ENCODE data around the gene GATD1. TPM values are rescaled to one million over a fixed set of nuclear protein-coding genes. Genes with fewer than 3 reads are reported as not detected.
A peak's percentile ranks its signal among the peaks of the same experiment; 100 is the strongest.

The GATD1 gene
- polyA plus RNA-seq, 6 donors from 2014 or later = 4.5 to 14.1 (median 7.0) TPM; not detected in 1

DNA sequence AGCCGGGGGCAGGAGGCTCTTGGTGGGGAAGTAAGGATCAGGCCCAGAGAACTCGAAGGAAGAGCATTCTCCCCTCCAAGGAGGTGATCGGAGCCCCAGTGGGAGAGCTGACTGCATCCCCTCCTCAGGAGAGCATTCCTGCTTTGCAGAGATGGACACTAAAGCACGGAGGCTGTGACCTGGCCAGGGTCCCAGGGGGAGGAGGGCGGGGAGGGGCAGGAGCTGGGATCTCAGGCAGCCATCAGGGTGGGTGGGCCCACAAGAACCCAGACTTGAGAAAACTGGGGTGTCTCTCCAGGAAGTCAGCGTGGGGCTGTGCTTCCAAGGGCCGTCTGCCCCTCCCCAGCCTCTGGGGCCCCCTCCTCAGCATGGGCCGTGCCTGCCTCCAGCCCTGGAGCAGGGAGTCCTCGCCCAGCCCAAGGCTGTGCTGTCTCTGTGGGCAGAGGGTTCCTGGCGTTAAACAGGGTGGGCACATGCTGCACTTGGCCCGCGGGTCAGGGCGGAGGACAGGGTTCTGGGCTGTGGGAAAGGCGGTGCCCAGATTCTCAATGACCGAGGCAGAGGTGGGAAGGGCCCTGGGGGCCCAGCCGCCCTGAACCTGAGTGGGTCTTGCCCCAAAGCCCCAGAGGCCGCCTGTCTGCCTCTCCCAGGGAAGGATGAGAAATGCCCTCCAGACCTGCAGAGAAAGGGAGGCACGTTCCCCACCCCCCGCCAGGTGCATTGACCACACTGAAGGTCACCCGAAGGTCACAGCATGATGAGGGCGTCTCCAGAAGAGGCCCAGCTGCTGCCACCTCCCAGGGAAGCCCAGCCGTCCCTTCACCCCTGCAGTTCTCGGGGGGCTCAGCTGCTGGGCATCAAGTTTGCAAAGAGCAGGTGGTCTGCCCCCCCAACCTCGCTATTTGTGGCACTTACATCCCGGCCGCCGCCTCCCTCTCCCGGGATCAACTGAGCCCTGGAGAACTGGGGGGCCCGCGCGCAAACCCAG lies 12.0 kb upstream of the GATD1 start:
- ATAC-seq (ENCODE audit: low read depth in 2 of 2) (no peak), DNase-seq (no peak)
- H3K4me3 Mint-ChIP-seq = peak overlapping the region in 1 of 8 donors; percentile 29
- H3K27me3 Mint-ChIP-seq = no peaks in the 10 kb centered on the region
- peak overlapping the region in 1 of 6 donors; percentile 18 for H3K27ac Mint-ChIP-seq
- H3K4me1 Mint-ChIP-seq = peaks cover 0 to 13% (median 3%) of the 10 kb centered on the region in 3 donors
- H3K36me3 Mint-ChIP-seq = no peaks in the 10 kb centered on the region
- H3K9me3 Mint-ChIP-seq = no peaks in the 10 kb centered on the region

DNA sequence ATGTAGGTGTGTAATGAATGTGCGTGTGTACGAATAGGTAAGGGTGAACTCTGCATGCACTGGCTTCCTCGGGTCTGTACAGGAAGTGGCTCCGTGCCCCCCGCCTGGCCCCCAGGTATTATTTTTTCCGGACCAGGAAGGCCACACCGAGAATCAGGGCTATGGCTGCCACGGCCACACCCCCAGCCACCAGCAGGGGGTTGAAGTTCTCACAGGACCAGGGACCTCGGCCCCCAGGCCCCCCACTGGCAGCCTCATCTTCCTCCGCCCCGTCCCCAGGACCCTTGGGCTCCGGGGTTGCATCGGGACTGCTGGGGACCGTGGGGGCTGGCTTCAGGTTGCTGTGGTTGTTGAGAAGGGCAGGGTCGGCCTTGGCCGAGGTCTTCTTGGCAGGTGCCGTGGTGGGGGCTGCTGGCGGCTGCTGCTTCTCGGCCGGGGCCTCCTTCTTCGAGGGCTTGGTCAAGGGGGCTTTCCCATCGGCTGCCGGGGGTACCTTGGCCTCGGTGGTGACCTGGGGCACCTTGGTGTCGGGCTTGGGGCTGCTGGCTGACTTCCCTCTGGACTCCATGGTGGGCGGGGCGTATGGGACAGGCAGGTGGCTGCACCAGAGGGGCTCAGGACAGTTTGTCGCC lies 10.8 kb upstream of the GATD1 start:
- H3K27ac Mint-ChIP-seq = no peak overlapping the region

DNA sequence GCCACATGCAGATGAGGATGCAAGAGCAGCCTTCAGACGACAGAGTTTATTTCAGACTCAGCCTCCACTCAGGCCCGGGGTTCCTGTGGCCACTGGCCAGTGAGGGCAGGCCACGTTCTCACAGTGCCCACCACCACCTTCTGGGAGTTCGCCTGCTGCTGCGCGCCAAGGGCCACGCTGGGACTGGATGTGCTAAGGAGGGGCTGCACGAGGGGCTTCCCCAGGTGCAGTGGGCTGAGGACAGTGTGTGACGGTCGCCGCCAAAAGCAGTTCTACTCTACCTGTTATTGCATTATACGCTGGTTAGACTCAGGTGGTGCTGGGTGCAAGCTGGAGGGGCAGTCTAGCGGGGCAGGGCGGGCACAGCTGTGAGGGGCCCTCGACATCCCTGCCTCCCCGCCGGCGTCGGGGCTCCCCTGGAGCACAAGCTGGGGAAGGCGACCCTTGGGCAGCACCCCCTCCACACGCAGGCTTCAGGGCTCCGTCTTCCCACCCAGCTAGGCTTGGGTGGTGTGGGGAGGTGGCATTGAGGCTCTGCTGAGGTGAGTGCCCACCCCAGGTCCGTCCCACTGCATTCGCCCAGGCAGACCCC lies 9.9 kb upstream of the GATD1 start:
- no peaks in the 10 kb centered on the region for H3K36me3 Mint-ChIP-seq
- peaks cover 0 to 17% (median 11%) of the 10 kb centered on the region in 3 donors for H3K4me1 Mint-ChIP-seq
- no peak overlapping the region for H3K27ac Mint-ChIP-seq
- DNase-seq = no peak
- ATAC-seq (ENCODE audit: low read depth in 2 of 2) = no peak
- no peaks in the 10 kb centered on the region for H3K27me3 Mint-ChIP-seq
- no peaks in the 10 kb centered on the region for H3K9me3 Mint-ChIP-seq
- no peak overlapping the region for H3K4me3 Mint-ChIP-seq

More for the DNA sequence above, 10.8 kb upstream of the GATD1 start:
- H3K36me3 Mint-ChIP-seq = no peaks in the 10 kb centered on the region
- DNase-seq (no peak), ATAC-seq (ENCODE audit: low read depth in 2 of 2) (no peak)
- no peaks in the 10 kb centered on the region for H3K9me3 Mint-ChIP-seq
- no peak overlapping the region for H3K4me3 Mint-ChIP-seq
- H3K4me1 Mint-ChIP-seq = peaks cover 0 to 17% (median 9%) of the 10 kb centered on the region in 3 donors
- no peaks in the 10 kb centered on the region for H3K27me3 Mint-ChIP-seq

- Mint-ChIP-seq H3K36me3 (no peaks in the 10 kb centered on the region), H3K9me3 (no peaks in the 10 kb centered on the region), H3K27me3 (no peaks in the 10 kb centered on the region), H3K4me1 (peaks cover 0 to 17% (median 11%) of the 10 kb centered on the region in 3 donors), H3K27ac (no peak overlapping the region), H3K4me3 (peak overlapping the region in 1 of 8 donors; percentile 70)
- no peak for DNase-seq
- ATAC-seq (ENCODE audit: low read depth in 2 of 2) = no peak
Measured at GRCh38 chr11:786235-787083, 9.2 kb upstream of the GATD1 start.

- peak overlapping the region in 1 of 6 donors; percentile 53 for H3K27ac Mint-ChIP-seq
- H3K36me3 Mint-ChIP-seq = no peaks in the 10 kb centered on the region
- H3K4me1 Mint-ChIP-seq = peaks cover 4 to 26% (median 18%) of the 10 kb centered on the region in 3 donors
- peak overlapping the region in 2 of 8 donors; percentile 32 to 40 for H3K4me3 Mint-ChIP-seq
- H3K9me3 Mint-ChIP-seq = no peaks in the 10 kb centered on the region
- ATAC-seq (ENCODE audit: low read depth in 2 of 2) (peak in 1 of 2 donors; percentile 81), DNase-seq (no peak)
- H3K27me3 Mint-ChIP-seq = no peaks in the 10 kb centered on the region
Measured at GRCh38 chr11:783581-784015, 6.3 kb upstream of the GATD1 start.

DNA sequence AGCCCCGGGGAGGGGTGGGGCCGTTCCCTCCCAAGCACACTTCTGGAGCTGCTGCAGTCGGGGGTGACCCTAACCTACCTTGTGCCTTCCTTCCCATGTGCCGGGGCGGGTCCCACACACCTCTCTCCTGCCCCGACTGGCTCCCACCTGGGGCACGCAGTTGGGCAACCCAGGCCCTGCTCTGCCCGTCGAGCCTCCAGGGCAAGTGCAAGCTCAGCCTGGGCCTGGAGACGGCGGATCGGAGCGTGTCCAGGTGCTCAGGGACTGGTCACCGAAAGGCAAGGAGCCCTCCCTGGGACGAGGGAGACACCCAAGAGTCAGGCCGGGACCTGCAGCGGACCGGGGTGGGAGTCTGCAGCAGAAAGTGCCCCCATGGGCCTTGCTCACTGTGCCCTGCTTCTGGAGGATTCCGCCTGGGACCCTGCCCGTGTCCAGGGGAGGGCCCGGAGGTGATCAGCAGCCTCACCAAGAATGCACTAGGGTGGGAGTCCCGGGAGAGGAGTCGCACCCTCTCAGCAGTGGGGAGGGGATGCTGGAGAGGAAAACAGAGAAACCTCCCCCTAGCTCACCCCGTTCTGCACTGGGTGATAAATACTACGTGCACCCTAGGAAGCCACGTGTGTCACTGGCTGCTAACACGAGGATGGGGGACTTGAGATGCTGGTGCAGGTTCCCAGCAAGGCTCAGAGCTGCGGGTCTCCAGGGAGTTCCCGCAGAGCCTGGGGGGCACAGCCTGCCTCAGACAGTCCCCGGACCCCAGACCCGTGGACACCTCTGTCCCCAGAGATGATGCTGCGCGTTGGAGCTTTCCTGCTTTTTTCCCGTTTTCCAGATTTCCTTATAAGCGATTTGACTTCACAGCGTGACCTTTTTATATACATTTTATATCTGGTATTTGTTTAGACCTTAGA lies 5.2 kb upstream of the GATD1 start:
- DNase-seq (no peak), ATAC-seq (ENCODE audit: low read depth in 2 of 2) (no peak)
- no peaks in the 10 kb centered on the region for H3K9me3 Mint-ChIP-seq
- peaks cover 4 to 18% (median 16%) of the 10 kb centered on the region in 3 donors for H3K4me1 Mint-ChIP-seq
- H3K36me3 Mint-ChIP-seq = no peaks in the 10 kb centered on the region
- no peak overlapping the region for H3K4me3 Mint-ChIP-seq
- H3K27ac Mint-ChIP-seq = no peak overlapping the region
- no peaks in the 10 kb centered on the region for H3K27me3 Mint-ChIP-seq

DNA sequence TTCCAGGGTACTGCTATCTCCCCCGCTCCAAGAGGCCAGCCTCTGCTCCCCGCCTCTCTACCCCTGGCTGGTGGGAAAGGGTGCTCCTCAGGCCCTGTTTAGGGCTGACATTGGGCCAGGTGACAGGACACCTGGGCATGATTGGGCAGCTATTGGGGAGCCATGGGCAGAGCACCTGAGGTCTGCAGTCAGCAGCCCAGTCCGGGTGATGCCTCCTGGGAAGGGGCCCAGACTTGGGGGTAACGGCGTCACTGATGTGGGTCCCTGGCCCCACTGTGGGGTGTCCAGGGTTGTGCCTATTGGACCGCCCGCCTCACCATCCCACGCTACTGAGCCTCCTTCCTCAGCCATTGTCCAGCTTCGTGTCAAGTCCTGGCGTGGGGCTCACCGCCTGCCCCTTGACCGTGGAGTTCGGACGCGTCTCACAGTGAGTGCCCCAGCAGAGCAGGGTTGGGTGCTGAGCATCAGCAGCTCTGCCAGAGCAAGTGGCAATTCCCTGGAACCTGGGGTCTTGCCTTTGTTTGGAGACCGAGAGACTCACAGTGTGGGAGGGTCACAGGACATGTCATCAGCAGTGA lies 2.8 kb upstream of the GATD1 start:
- H3K4me3 Mint-ChIP-seq = peak overlapping the region in 4 of 8 donors; percentile 50 to 76 (median 62)
- no peaks in the 10 kb centered on the region for H3K9me3 Mint-ChIP-seq
- no peaks in the 10 kb centered on the region for H3K36me3 Mint-ChIP-seq
- no peaks in the 10 kb centered on the region for H3K27me3 Mint-ChIP-seq
- H3K27ac Mint-ChIP-seq = no peak overlapping the region
- ATAC-seq (ENCODE audit: low read depth in 2 of 2) = no peak
- H3K4me1 Mint-ChIP-seq = peaks cover 8 to 28% (median 27%) of the 10 kb centered on the region in 3 donors
- no peak for DNase-seq

DNA sequence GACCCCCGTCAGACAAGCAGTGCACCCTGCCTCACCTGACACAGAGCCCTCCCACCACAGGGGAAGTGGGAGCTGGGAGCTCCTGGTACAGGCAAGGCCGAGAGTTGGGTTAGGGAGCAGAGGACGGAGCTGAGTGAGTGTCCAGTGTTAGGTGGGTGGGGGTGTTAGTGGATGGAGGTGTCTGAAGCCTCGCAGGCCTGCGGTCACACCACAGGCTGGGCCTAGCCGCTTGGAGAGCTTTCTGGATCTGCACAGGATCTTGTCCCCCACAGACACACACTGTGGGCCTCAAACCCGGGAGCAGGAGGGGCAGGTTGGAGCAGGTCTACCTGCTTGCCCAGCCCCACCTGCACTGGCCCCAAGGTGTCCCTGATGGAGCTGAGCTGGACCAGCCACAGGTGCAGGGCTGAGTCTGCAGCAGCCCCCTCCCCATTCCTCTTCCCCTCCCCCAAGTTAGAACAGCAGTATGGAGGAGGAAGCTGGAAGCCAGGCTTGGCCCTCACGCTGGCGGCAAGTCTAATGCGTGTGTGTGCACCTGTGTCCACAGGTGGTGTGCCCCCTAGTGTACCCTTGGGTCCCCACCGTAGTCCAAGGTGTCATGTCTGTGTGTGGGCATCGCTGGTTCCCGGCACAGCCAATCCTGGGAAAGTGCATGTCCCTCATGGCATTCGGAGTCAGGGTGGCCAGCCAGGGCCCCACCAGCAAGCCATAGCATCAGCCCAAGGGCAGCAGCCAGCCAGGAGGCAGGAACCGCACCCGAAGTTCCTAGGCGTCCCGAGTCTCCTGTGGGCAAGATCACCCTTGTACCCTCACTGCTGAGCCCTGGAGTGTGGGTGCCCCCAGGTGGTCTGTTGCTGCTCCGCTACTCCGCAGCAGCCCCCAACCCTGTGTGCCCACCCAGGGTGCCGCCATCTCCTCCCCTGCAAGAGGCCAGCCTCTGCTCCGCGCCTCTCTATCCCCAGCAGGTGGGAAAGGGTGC lies 2.0 kb upstream of the GATD1 start:
- H3K27ac Mint-ChIP-seq = peak overlapping the region in 1 of 6 donors; percentile 87
- DNase-seq (no peak), ATAC-seq (ENCODE audit: low read depth in 2 of 2) (no peak)
- H3K27me3 Mint-ChIP-seq = no peaks in the 10 kb centered on the region
- H3K4me1 Mint-ChIP-seq = peaks cover 8 to 35% (median 32%) of the 10 kb centered on the region in 3 donors
- H3K4me3 Mint-ChIP-seq = peak overlapping the region; percentile 16 to 94 (median 70)
- no peaks in the 10 kb centered on the region for H3K36me3 Mint-ChIP-seq
- no peaks in the 10 kb centered on the region for H3K9me3 Mint-ChIP-seq

DNA sequence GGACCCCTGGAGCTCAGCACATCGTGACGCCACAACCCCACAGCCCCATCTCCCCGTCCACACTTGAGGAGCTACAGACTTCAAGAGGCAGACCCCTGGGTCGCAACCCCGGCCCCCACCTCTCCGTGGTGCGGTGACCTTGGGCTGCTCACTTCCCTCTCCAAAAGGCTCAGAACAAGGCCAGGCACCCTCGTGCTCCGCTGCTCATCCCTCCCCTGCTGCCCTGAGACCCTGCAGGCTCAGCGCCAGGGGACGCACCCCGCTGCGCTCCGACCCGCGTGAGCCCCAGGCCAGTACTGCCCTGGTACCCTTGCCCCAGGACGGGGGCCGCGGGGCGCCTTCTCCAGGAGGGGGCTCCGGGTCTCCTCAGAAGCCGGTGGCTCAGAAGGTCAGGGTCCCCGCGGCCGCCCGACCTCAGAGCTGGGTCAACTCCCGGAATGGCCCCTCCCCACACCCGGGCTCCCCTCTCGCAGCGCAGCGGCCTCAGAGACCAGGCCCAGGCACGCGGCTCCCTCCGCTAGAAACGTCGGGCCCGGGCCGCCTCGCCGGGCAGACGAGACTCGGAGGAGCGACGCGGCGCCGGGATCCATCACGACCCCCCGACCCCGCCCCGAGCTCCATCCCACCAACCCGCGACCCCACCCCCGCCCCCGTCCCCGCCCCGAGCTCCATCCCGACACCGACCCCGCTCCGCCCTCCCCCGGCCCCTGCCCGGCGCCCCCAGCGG lies 563 bp downstream of the GATD1 start:
- peaks cover 8 to 37% (median 25%) of the 10 kb centered on the region in 3 donors for H3K4me1 Mint-ChIP-seq
- DNase-seq = no peak
- peak overlapping the region; percentile 75 to 92 (median 85) for H3K4me3 Mint-ChIP-seq
- no peaks in the 10 kb centered on the region for H3K36me3 Mint-ChIP-seq
- peak; percentile 53 to 54 for ATAC-seq (ENCODE audit: low read depth in 2 of 2)
- peak overlapping the region in 5 of 6 donors; percentile 24 to 84 (median 69) for H3K27ac Mint-ChIP-seq
- H3K9me3 Mint-ChIP-seq = no peaks in the 10 kb centered on the region
- H3K27me3 Mint-ChIP-seq = no peaks in the 10 kb centered on the region

DNA sequence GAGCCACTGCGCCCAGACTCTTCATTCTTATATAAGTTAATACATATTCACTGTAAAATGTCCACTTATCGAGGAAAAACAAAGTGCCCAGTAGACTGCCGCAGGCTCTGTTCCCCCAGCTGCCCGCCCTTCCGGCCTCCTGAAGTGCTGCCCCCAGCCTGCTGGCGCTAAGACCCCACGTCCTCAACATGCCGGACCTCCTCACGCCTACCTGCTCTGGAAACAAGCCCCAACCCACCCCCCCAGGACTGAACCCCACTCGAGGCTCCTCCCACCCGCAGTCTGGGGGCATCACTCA lies 1.1 kb downstream of the GATD1 start:
- peaks cover 8 to 37% (median 25%) of the 10 kb centered on the region in 3 donors for H3K4me1 Mint-ChIP-seq
- no peaks in the 10 kb centered on the region for H3K36me3 Mint-ChIP-seq
- no peak for ATAC-seq (ENCODE audit: low read depth in 2 of 2)
- peak overlapping the region in 3 of 6 donors; percentile 24 to 84 (median 80) for H3K27ac Mint-ChIP-seq
- no peak for DNase-seq
- peak overlapping the region; percentile 75 to 92 (median 85) for H3K4me3 Mint-ChIP-seq
- no peaks in the 10 kb centered on the region for H3K9me3 Mint-ChIP-seq
- no peaks in the 10 kb centered on the region for H3K27me3 Mint-ChIP-seq
